Hepatocyte (in vitro differentiated cells): Measurements from ENCODE around the gene UHRF2.

Experiments
- EZH2 ChIP-seq: fragments of 200-600 bp; sonication (generic); IDR thresholded peaks from 2 replicates; pipeline ENCODE4 v1.6.1; 2016; ENCODE audit warnings: antibody characterized with exemption, mild to moderate bottlenecking, borderline replicate concordance
- EZH2phosphoT487 ChIP-seq: fragments of 200-600 bp; sonication (generic); IDR thresholded peaks from one replicate; pipeline ENCODE4 v1.6.1; 2018; ENCODE audit warnings: antibody characterized with exemption, mild to moderate bottlenecking, low read depth, moderate library complexity; ENCODE audit not compliant: unreplicated experiment, severe bottlenecking
- TF ChIP-seq, protein P1 (sequence below): fragments of 200-600 bp; sonication (generic); IDR thresholded peaks from 2 replicates; pipeline ENCODE4 v1.5.1; 2016; ENCODE audit warnings: antibody characterized with exemption, mild to moderate bottlenecking; ENCODE audit not compliant: poor library complexity

DNA sequence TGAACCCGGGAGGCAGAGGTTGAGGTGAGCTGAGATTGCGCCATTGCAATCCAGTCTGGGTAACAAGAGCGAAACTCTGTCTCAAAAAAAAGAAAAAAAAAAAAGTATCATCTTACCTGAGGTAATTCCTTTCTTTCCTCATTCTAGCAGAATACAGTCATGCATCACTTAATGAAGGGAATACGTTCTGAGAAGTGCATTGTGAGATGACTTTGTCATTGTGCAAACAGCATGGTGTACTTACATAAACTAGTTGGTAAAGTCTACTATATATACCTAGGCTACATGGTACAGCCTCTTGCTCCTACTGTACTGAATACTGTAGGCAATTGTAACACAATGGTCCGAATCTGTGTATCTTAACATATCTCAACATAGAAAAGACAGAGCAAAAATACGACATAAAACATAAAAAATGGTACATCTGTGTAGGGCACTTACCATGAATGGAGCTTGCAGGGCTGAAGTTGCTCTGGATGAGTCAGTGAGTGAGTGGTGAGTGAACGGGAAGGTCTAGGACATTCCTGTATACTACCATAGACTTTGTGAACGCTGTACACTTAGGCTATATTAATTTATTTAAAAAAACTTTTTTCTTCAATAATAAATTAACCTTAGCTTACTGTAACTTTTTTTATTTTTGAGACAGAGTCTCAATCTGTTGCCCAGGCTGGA is 132.2 kb downstream of the UHRF2 start:
- TF ChIP-seq EZH2 (no peak), EZH2phosphoT487 (no peak)
- TF ChIP-seq, protein P1, sequence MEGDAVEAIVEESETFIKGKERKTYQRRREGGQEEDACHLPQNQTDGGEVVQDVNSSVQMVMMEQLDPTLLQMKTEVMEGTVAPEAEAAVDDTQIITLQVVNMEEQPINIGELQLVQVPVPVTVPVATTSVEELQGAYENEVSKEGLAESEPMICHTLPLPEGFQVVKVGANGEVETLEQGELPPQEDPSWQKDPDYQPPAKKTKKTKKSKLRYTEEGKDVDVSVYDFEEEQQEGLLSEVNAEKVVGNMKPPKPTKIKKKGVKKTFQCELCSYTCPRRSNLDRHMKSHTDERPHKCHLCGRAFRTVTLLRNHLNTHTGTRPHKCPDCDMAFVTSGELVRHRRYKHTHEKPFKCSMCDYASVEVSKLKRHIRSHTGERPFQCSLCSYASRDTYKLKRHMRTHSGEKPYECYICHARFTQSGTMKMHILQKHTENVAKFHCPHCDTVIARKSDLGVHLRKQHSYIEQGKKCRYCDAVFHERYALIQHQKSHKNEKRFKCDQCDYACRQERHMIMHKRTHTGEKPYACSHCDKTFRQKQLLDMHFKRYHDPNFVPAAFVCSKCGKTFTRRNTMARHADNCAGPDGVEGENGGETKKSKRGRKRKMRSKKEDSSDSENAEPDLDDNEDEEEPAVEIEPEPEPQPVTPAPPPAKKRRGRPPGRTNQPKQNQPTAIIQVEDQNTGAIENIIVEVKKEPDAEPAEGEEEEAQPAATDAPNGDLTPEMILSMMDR: no peak
